Suprapubic skin (tissue), 4 donors: ENCODE results near the gene SH2B3. TPM values are rescaled to one million over a fixed set of nuclear protein-coding genes. Genes with fewer than 3 reads are reported as not detected.
"Not testable (repeated sequence)": the region's sequence is repeated elsewhere in the genome, so short reads cannot be mapped to it uniquely, and the experiment has no call there.

Experiments used
- DNase-seq, 2 donors: peaks; one replicate each; pipeline ENCODE4 v3.0.0-alpha.2; 2019; ENCODE audit warnings: low spot score in 2 of 2
- H3K27ac ChIP-seq: fragments of 200-600 bp; sonication (generic); one replicate; pipeline ENCODE4 v1.5.1; 2019
- H3K27me3 ChIP-seq: fragments of 200-600 bp; sonication (generic); one replicate; pipeline ENCODE4 v1.5.1; 2019
- H3K36me3 ChIP-seq: fragments of 200-600 bp; sonication (generic); one replicate; pipeline ENCODE4 v1.5.1; 2019
- H3K4me1 ChIP-seq: fragments of 200-600 bp; sonication (generic); one replicate; pipeline ENCODE4 v1.5.1; 2019
- H3K4me3 ChIP-seq: fragments of 200-600 bp; sonication (generic); one replicate; pipeline ENCODE4 v1.5.1; 2019; ENCODE audit warnings: mild to moderate bottlenecking
- H3K9me3 ChIP-seq: fragments of 200-600 bp; sonication (generic); one replicate; pipeline ENCODE4 v1.5.1; 2019
- CTCF ChIP-seq, 2 donors: fragments of 200-600 bp in 1 of 2; fragments of 450-650 bp in 1 of 2; sonication (generic) in 1 of 2; IDR thresholded peaks; one replicate each; pipeline ENCODE4 v1.5.1; 2016 to 2019; ENCODE audit warnings: antibody characterized with exemption in 2 of 2, mild to moderate bottlenecking in 1 of 2, moderate library complexity in 1 of 2
- EP300 ChIP-seq: sonication (generic); formaldehyde crosslinking; IDR thresholded peaks from one replicate; pipeline ENCODE4 v1.6.1; 2017; ENCODE audit warnings: antibody characterized with exemption
- POLR2A ChIP-seq, 2 donors: fragments of 450-650 bp; IDR thresholded peaks; one replicate each; pipeline ENCODE4 v1.6.1; 2017; ENCODE audit warnings: antibody characterized with exemption in 2 of 2, mild to moderate bottlenecking in 2 of 2, moderate library complexity in 2 of 2
- POLR2AphosphoS5 ChIP-seq, 3 donors: sonication (generic); formaldehyde crosslinking; IDR thresholded peaks; one replicate each; pipeline ENCODE4 v1.6.1; 2017; ENCODE audit warnings: antibody characterized with exemption in 3 of 3
- WGBS: methylation state at CpG from one replicate; pipeline ENCODE4 v1.1.5; 2018; 5-methylcytosine and 5-hydroxymethylcytosine counted together
- total RNA-seq, 4 donors: library from RNA; depleted of rRNA; stranded (reverse); fragments of >200 nt; gene quantifications; one replicate each; pipeline ENCODE4 v1.1.0, GENCODE V29; 2016

SH2B3 gene
- total RNA-seq, 4 donors from 2014 or later: 3.4 to 7.1 (median 4.2) TPM

- TF ChIP-seq POLR2A (IDR thresholded peaks at IDR 0.05) (no peak), CTCF (IDR thresholded peaks at IDR 0.05) (no peak), POLR2AphosphoS5 (IDR thresholded peaks at IDR 0.05) (no peak), EP300 (no peak)
- Histone ChIP-seq H3K9me3 (no peaks in the 10 kb centered on the region), H3K4me1 (no peaks in the 10 kb centered on the region), H3K4me3 (no peak overlapping the region), H3K27ac (no peak overlapping the region), H3K27me3 (no peaks in the 10 kb centered on the region), H3K36me3 (peaks cover 84% of the 10 kb centered on the region)
- 96% methylated on average over 2 of the region's 2 CpGs for WGBS
- no peak for DNase-seq
Observed at GRCh38 chr12:111488798-111489197, 83.1 kb downstream of the SH2B3 start.

GRCh38 chr12:111492979-111493378 is 87.3 kb downstream of the SH2B3 start:
- not testable (repeated sequence) for H3K4me3 ChIP-seq, DNase-seq, H3K27ac ChIP-seq, H3K27me3 ChIP-seq, H3K4me1 ChIP-seq, H3K9me3 ChIP-seq
- peaks cover 86% of the 10 kb centered on the region for H3K36me3 ChIP-seq
- 69% methylated on average over 7 of the region's 7 CpGs for WGBS

GRCh38 chr12:111494676-111495075 is 89.0 kb downstream of the SH2B3 start:
- DNase-seq: no peak
- Histone ChIP-seq H3K9me3 (no peaks in the 10 kb centered on the region), H3K27ac (no peak overlapping the region), H3K4me1 (no peaks in the 10 kb centered on the region), H3K36me3 (peaks cover 82% of the 10 kb centered on the region), H3K27me3 (no peaks in the 10 kb centered on the region), H3K4me3 (no peak overlapping the region)
- 92% methylated on average over 4 of the region's 4 CpGs for WGBS
- TF ChIP-seq POLR2AphosphoS5 (IDR thresholded peaks at IDR 0.05) (no peak), CTCF (IDR thresholded peaks at IDR 0.05) (no peak), POLR2A (IDR thresholded peaks at IDR 0.05) (no peak), EP300 (no peak)

Other genes starting within 250 kb of the SH2B3 start
- gene PHETA1, start 36.8 kb upstream of the SH2B3 start, total RNA-seq: 10 to 100 TPM; 15.9 to 25.7 (median 23.2) TPM
- 10 to 100 TPM; 23.3 to 62.8 (median 35.8) TPM for gene ATXN2, start 193.4 kb downstream of the SH2B3 start, total RNA-seq